Transverse colon (tissue), 4 donors: ENCODE measurements around the gene FA2H.

ENCODE experiments used
- EP300 ChIP-seq: sonication (generic); formaldehyde crosslinking; IDR thresholded peaks from one replicate; pipeline ENCODE4 v1.6.1; 2017; ENCODE audit warnings: antibody characterized with exemption, low read depth
- POLR2A ChIP-seq: fragments of 450-650 bp; IDR thresholded peaks from one replicate; pipeline ENCODE4 v1.6.1; 2016; ENCODE audit warnings: antibody characterized with exemption, mild to moderate bottlenecking, moderate library complexity
- POLR2AphosphoS5 ChIP-seq, 3 donors: sonication (generic); formaldehyde crosslinking; IDR thresholded peaks; one replicate each; pipeline ENCODE4 v1.6.1; 2016; ENCODE audit warnings: antibody characterized with exemption in 3 of 3
- TF ChIP-seq, protein P1 (sequence below), 5 experiments: fragments of 200-600 bp in 3 of 5; fragments of 450-650 bp in 2 of 5; sonication (generic) in 3 of 5; IDR thresholded peaks; 1 replicate in 2 of 5; 2 replicates in 3 of 5; pipeline ENCODE4 v1.5.1; 2016 to 2017; ENCODE audit warnings: antibody characterized with exemption in 5 of 5, inconsistent platforms in 3 of 5, mild to moderate bottlenecking in 2 of 5, moderate library complexity in 1 of 5

DNA sequence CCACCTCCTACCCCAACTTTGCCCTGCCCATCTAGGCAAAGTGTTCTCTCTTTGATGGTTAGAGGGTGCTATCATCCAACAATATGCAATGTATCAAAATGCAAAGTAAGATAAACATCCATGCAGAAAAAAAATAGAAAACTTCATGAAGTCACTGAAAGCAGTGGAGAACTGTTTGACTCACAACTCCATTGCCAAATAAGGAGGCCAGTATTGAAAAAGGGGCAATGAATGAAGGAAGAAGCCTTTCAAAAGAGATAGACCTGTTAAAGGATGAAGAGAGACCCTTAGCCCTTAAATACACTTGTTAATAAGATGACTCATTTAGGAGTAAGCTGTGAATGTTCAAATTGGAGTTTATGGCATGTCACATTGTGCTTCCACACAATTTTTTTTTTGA is 13.0 kb downstream of the FA2H start:
- TF ChIP-seq, protein P1, sequence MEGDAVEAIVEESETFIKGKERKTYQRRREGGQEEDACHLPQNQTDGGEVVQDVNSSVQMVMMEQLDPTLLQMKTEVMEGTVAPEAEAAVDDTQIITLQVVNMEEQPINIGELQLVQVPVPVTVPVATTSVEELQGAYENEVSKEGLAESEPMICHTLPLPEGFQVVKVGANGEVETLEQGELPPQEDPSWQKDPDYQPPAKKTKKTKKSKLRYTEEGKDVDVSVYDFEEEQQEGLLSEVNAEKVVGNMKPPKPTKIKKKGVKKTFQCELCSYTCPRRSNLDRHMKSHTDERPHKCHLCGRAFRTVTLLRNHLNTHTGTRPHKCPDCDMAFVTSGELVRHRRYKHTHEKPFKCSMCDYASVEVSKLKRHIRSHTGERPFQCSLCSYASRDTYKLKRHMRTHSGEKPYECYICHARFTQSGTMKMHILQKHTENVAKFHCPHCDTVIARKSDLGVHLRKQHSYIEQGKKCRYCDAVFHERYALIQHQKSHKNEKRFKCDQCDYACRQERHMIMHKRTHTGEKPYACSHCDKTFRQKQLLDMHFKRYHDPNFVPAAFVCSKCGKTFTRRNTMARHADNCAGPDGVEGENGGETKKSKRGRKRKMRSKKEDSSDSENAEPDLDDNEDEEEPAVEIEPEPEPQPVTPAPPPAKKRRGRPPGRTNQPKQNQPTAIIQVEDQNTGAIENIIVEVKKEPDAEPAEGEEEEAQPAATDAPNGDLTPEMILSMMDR (IDR thresholded peaks at IDR 0.05): no peak
- TF ChIP-seq POLR2A: no peak
- no peak for TF ChIP-seq POLR2AphosphoS5 (IDR thresholded peaks at IDR 0.05)
- no peak for TF ChIP-seq EP300
